Gastrocnemius medialis (tissue), 4 donors: ENCODE data around the gene TRIM45.

Experiments used
- POLR2A ChIP-seq, 2 donors: fragments of 450-650 bp; IDR thresholded peaks; one replicate each; pipeline ENCODE4 v1.6.1; 2017; ENCODE audit warnings: antibody characterized with exemption in 2 of 2, mild to moderate bottlenecking in 2 of 2, moderate library complexity in 2 of 2
- TF ChIP-seq, protein P1 (sequence below), 5 experiments: fragments of 450-650 bp in 3 of 5; fragments of 200-600 bp in 2 of 5; sonication (generic) in 2 of 5; IDR thresholded peaks in 4 of 5; conservative IDR thresholded peaks in 1 of 5; 1 replicate in 4 of 5; 2 replicates in 1 of 5; pipeline ENCODE4 v1.5.1; 2016 to 2019; ENCODE audit warnings: antibody characterized with exemption in 5 of 5, mild to moderate bottlenecking in 3 of 5, moderate library complexity in 3 of 5

DNA sequence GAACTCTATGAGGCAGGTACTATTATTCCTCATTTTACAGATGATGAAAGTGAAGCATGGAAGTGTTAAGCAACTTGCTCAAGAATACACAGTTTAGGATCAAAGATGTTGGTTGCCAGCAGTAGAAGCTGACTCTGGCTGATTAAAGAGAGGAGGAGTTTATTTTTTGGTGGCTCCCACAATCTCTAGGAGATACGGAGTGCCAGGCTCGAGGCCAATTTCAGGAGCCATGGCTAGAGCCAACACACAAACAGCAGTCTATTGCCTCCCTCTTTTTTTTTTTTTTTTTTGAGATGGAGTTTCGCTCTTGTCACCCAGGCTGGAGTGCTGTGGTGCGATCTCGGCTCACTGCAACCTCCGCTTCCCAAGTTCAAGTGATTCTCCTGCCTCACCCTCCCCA, 41.8 kb downstream of the TRIM45 start:
- TF ChIP-seq, protein P1, sequence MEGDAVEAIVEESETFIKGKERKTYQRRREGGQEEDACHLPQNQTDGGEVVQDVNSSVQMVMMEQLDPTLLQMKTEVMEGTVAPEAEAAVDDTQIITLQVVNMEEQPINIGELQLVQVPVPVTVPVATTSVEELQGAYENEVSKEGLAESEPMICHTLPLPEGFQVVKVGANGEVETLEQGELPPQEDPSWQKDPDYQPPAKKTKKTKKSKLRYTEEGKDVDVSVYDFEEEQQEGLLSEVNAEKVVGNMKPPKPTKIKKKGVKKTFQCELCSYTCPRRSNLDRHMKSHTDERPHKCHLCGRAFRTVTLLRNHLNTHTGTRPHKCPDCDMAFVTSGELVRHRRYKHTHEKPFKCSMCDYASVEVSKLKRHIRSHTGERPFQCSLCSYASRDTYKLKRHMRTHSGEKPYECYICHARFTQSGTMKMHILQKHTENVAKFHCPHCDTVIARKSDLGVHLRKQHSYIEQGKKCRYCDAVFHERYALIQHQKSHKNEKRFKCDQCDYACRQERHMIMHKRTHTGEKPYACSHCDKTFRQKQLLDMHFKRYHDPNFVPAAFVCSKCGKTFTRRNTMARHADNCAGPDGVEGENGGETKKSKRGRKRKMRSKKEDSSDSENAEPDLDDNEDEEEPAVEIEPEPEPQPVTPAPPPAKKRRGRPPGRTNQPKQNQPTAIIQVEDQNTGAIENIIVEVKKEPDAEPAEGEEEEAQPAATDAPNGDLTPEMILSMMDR (IDR thresholded peaks at IDR 0.05 in 4 of 5, conservative IDR thresholded peaks at IDR 0.05 in 1 of 5): no peak
- TF ChIP-seq POLR2A (IDR thresholded peaks at IDR 0.05): no peak
